Mesendoderm (in vitro differentiated cells): ENCODE measurements around the gene LRRC27.

Source experiments
- DNase-seq: peaks from one replicate; pipeline ENCODE4 v3.0.0; 2013
- H2AK5ac ChIP-seq: 2 replicates; pipeline ENCODE4 v1.6.1; 2013; ENCODE audit warnings: low read length, inconsistent platforms
- H2BK120ac ChIP-seq: 2 replicates; pipeline ENCODE4 v1.6.1; 2013; ENCODE audit warnings: low read depth, mild to moderate bottlenecking, low read length, moderate library complexity, mixed read lengths
- H2BK15ac ChIP-seq: replicated peaks from 2 replicates; pipeline ENCODE4 v1.6.1; 2013; ENCODE audit warnings: low read depth, mild to moderate bottlenecking, moderate library complexity
- H2BK5ac ChIP-seq: 2 replicates; pipeline ENCODE4 v1.6.1; 2013; ENCODE audit warnings: low read length, inconsistent platforms
- H3K18ac ChIP-seq: 2 replicates; pipeline ENCODE4 v1.6.1; 2013; ENCODE audit warnings: mild to moderate bottlenecking, low read length, mixed read lengths
- H3K23ac ChIP-seq: one replicate; pipeline ENCODE4 v1.6.1; 2013; ENCODE audit warnings: low read length
- H3K27ac ChIP-seq: 2 replicates; pipeline ENCODE4 v1.5.1; 2013; ENCODE audit warnings: low read depth, mild to moderate bottlenecking, inconsistent platforms, low read length, moderate library complexity
- H3K27me3 ChIP-seq: 2 replicates; pipeline ENCODE4 v1.6.1; 2013; ENCODE audit warnings: low read length, control low read depth, mild to moderate bottlenecking, inconsistent platforms; ENCODE audit not compliant: insufficient read depth, poor library complexity
- H3K36me3 ChIP-seq: 2 replicates; pipeline ENCODE4 v1.6.1; 2013; ENCODE audit warnings: low read length, inconsistent platforms; ENCODE audit not compliant: control insufficient read depth, insufficient read depth
- H3K4ac ChIP-seq: one replicate; pipeline ENCODE4 v1.6.1; 2013; ENCODE audit warnings: low read depth, mild to moderate bottlenecking, low read length, moderate library complexity
- H3K4me1 ChIP-seq: 2 replicates; pipeline ENCODE4 v1.6.1; 2013; ENCODE audit warnings: low read depth, low read length, inconsistent platforms; ENCODE audit not compliant: control insufficient read depth
- H3K4me2 ChIP-seq: 2 replicates; pipeline ENCODE4 v1.6.1; 2013; ENCODE audit warnings: low read length
- H3K4me3 ChIP-seq: 2 replicates; pipeline ENCODE4 v1.5.1; 2013; ENCODE audit warnings: mild to moderate bottlenecking, low read length
- H3K56ac ChIP-seq: one replicate; pipeline ENCODE4 v1.6.1; 2013; ENCODE audit warnings: low read length
- H3K79me1 ChIP-seq: 2 replicates; pipeline ENCODE4 v1.6.1; 2013; ENCODE audit warnings: low read length, inconsistent platforms
- H3K79me2 ChIP-seq: 2 replicates; pipeline ENCODE4 v1.6.1; 2013; ENCODE audit warnings: mild to moderate bottlenecking, low read length; ENCODE audit not compliant: control insufficient read depth, insufficient read depth
- H3K9ac ChIP-seq: 2 replicates; pipeline ENCODE4 v1.6.1; 2013; ENCODE audit warnings: low read length, inconsistent platforms
- H4K5ac ChIP-seq: one replicate; pipeline ENCODE4 v1.6.1; 2013; ENCODE audit warnings: low read length
- H4K8ac ChIP-seq: one replicate; pipeline ENCODE4 v1.6.1; 2013; ENCODE audit warnings: low read depth, mild to moderate bottlenecking, control low read depth, low read length, moderate library complexity
- WGBS: extraction: QIAGEN DNeasy Blood & Tissue Kit; methylation state at CpG from one replicate; pipeline ENCODE4 v1.1.7; 2013; ENCODE audit warnings: low lambda C conversion rate, missing lambda C conversion rate; ENCODE audit not compliant: insufficient coverage; ENCODE audit errors: extremely low coverage; 5-methylcytosine and 5-hydroxymethylcytosine counted together

The LRRC27 gene

DNA sequence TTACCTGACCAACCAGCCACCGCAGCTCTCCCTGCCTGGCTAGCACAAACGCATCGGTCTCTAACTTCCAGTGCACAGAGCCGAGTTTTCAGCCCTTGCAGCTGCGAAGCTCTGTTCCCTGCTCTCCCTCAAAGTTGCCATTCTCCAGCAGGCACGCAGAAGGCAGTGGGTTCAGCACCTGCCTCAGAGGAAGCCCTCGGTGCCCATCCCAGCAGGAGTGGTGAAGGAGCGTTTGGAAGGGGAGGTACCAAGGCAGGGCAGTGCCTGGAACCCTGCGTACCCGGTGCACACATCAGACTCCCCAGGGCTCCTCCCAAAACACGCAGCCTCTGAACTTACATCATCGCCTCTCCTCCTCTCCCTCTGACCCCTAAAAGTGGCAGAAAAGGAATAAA is 22.5 kb upstream of the LRRC27 start:
- Histone ChIP-seq H3K23ac (no peak overlapping the region), H3K27ac (no peak overlapping the region), H3K36me3 (no peaks in the 10 kb centered on the region), H3K4me1 (no peaks in the 10 kb centered on the region), H2BK5ac (no peak overlapping the region), H3K4ac (no peak overlapping the region), H4K8ac (no peak overlapping the region), H3K4me3 (no peak overlapping the region), H3K27me3 (peaks cover 14% of the 10 kb centered on the region), H3K79me2 (no peaks in the 10 kb centered on the region), H3K9ac (no peak overlapping the region), H2AK5ac (no peak overlapping the region), H3K18ac (no peak overlapping the region), H3K56ac (no peak overlapping the region), H2BK120ac (no peak overlapping the region), H3K4me2 (no peak overlapping the region), H2BK15ac (no peak overlapping the region), H4K5ac (no peak overlapping the region), H3K79me1 (no peaks in the 10 kb centered on the region)
- no peak for DNase-seq
- no CpG with 5 or more reads among the region's 12 CpGs for WGBS

DNA sequence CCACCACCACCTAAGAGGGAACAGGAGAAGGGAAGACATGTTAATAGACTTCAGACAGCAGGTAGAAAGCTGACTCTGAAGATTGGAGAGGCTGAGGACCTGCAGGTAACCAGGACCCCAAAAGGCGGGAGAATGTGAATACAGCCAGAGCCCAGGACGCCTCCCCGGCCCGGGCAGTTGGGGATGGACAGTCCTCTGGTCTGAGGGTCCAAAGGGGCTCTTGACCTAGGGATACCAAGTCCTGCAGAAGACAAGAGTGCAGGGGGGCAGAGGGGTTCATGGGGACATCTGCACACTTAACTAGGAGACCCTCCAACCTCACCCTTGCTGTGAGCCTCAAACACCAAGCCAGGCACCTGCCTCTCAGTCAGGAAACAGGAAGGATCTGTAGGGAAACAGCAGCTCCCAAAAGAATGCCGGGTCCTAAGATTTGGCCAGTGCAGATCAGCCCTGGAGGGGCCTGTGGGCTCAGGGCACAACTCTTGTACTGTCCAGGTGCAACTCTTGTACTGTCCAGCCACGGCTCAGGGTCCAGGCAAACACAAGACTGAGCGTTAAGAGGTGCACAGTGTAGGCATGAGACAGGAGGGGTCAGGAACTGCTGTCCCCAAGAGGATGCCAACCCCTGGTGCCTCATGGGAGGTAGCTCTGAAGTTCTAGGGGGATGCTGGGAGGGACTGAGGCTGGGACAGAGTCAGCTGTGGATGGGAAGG is 22.0 kb upstream of the LRRC27 start:
- no peak overlapping the region for H2BK5ac ChIP-seq
- no peaks in the 10 kb centered on the region for H3K79me2 ChIP-seq
- H3K4me3 ChIP-seq: no peak overlapping the region
- no peak overlapping the region for H2BK120ac ChIP-seq
- no peak overlapping the region for H3K9ac ChIP-seq
- no peak overlapping the region for H3K18ac ChIP-seq
- DNase-seq: no peak
- no peak overlapping the region for H4K8ac ChIP-seq
- H3K27ac ChIP-seq: no peak overlapping the region
- H3K4ac ChIP-seq: no peak overlapping the region
- H3K27me3 ChIP-seq: peaks cover 14% of the 10 kb centered on the region
- no peaks in the 10 kb centered on the region for H3K36me3 ChIP-seq
- WGBS: no CpG with 5 or more reads among the region's 7 CpGs
- H3K56ac ChIP-seq: no peak overlapping the region
- no peak overlapping the region for H3K23ac ChIP-seq
- no peaks in the 10 kb centered on the region for H3K79me1 ChIP-seq
- H2AK5ac ChIP-seq: no peak overlapping the region
- H3K4me2 ChIP-seq: no peak overlapping the region
- no peaks in the 10 kb centered on the region for H3K4me1 ChIP-seq
- no peak overlapping the region for H4K5ac ChIP-seq
- H2BK15ac ChIP-seq: no peak overlapping the region

DNA sequence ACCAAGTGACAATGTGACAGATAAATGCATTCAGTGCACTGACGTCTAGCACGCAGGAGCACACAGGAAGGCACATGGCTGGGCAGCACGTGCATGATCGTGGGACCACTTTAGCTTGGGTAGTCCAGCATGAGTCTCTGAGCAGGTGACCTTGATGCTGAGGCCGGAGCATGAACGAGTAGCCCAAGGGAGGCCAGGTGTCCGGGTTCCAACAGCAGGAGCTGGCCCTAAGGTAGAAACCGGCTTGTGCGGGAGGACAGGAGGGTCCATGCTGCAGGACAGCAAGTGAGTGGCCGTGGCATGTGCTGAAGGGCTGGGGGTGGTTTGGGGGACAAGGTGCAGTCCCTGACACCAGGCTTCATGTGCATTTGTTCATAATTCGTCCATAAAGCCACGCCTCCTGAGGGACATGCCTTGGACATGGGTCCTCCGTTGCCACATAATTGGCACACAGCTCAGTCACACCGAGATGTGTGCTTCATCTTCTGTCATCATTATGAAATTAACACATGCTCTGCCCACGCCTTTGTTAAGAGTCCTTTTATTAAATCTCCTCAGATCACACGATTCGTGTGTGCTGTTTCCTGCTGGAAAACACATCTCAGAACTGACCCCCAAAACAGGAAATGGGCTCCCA is 21.2 kb upstream of the LRRC27 start:
- Histone ChIP-seq H3K79me2 (no peaks in the 10 kb centered on the region), H3K18ac (no peak overlapping the region), H3K56ac (no peak overlapping the region), H3K4me3 (no peak overlapping the region), H4K8ac (no peak overlapping the region), H3K79me1 (no peaks in the 10 kb centered on the region), H4K5ac (no peak overlapping the region), H2BK120ac (no peak overlapping the region), H3K9ac (no peak overlapping the region), H2BK5ac (no peak overlapping the region), H3K4ac (no peak overlapping the region), H3K4me2 (no peak overlapping the region), H3K27ac (no peak overlapping the region), H3K27me3 (peaks cover 14% of the 10 kb centered on the region), H3K4me1 (no peaks in the 10 kb centered on the region), H2BK15ac (no peak overlapping the region), H3K36me3 (no peaks in the 10 kb centered on the region), H3K23ac (no peak overlapping the region), H2AK5ac (no peak overlapping the region)
- no peak for DNase-seq
- WGBS: no CpG with 5 or more reads among the region's 17 CpGs

DNA sequence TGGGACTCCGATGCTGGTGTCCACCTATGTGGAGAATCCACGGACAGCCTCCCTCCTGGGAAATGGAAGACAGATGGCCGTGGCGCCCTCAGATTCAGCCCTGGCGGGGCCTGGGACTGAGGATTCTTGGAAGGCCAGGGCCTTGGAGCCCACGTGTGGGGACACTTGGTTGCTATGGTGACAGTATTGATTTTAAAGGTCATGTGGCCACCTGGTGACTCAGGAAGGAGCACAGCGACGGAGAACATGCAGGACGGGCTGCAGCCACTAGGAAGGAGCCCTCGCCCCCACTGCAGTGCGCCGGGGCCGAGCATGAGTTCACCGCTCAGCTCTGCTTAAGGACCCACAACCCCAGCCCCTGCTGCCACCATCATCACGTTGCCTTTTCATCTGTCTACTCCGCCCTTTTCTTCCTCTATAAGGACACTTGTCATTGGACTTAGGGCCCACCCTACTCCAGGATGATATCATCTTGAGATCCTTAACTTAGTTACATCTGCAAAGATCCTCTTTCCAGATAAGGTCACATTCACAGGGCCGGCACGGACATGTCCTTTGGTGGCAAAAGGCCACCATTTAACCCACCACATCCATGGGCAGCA is 20.6 kb upstream of the LRRC27 start:
- Histone ChIP-seq H3K18ac (no peak overlapping the region), H3K4me2 (no peak overlapping the region), H2BK120ac (no peak overlapping the region), H3K4ac (no peak overlapping the region), H3K23ac (no peak overlapping the region), H3K79me2 (no peaks in the 10 kb centered on the region), H3K56ac (no peak overlapping the region), H2BK15ac (no peak overlapping the region), H3K27me3 (peaks cover 14% of the 10 kb centered on the region), H3K36me3 (no peaks in the 10 kb centered on the region), H3K4me3 (no peak overlapping the region), H4K5ac (no peak overlapping the region), H3K4me1 (no peaks in the 10 kb centered on the region), H3K27ac (no peak overlapping the region), H3K79me1 (no peaks in the 10 kb centered on the region), H4K8ac (no peak overlapping the region), H2AK5ac (no peak overlapping the region), H3K9ac (no peak overlapping the region), H2BK5ac (no peak overlapping the region)
- no CpG with 5 or more reads among the region's 18 CpGs for WGBS
- peak; percentile 92 for DNase-seq

DNA sequence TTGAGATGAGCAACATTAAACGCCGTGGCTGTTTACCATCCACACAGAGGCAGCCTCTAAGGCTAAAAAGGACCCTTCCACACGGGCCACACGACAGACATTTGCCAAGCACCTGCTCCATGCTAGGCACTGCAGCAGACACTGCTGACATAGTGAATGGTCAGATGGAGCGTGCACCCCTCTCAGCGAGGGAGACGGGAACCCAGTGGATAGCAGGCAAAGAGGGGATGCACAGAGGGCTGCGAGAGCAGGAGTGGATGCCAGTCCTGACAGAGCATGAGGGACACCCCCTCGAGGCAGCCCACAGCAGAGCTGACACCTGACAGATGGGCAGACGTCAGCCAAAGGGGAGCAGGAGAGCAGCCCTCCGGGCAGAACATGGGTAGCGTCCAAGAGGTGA is 18.7 kb upstream of the LRRC27 start:
- no peaks in the 10 kb centered on the region for H3K36me3 ChIP-seq
- no peak overlapping the region for H3K4me3 ChIP-seq
- H3K79me2 ChIP-seq: no peaks in the 10 kb centered on the region
- DNase-seq: no peak
- no peak overlapping the region for H3K23ac ChIP-seq
- WGBS: no CpG with 5 or more reads among the region's 12 CpGs
- H3K18ac ChIP-seq: no peak overlapping the region
- no peaks in the 10 kb centered on the region for H3K4me1 ChIP-seq
- no peak overlapping the region for H4K8ac ChIP-seq
- H2BK5ac ChIP-seq: no peak overlapping the region
- H3K79me1 ChIP-seq: no peaks in the 10 kb centered on the region
- no peak overlapping the region for H2AK5ac ChIP-seq
- no peak overlapping the region for H2BK120ac ChIP-seq
- no peak overlapping the region for H3K4me2 ChIP-seq
- H3K56ac ChIP-seq: no peak overlapping the region
- no peak overlapping the region for H3K9ac ChIP-seq
- no peak overlapping the region for H3K27ac ChIP-seq
- H3K27me3 ChIP-seq: peaks cover 11% of the 10 kb centered on the region
- no peak overlapping the region for H4K5ac ChIP-seq
- H3K4ac ChIP-seq: no peak overlapping the region
- no peak overlapping the region for H2BK15ac ChIP-seq
